ENCODE measurements around the gene PARP11.

- no peak for TF ChIP-seq POLR2A (IDR thresholded peaks at IDR 0.05)
- TF ChIP-seq, protein P1, sequence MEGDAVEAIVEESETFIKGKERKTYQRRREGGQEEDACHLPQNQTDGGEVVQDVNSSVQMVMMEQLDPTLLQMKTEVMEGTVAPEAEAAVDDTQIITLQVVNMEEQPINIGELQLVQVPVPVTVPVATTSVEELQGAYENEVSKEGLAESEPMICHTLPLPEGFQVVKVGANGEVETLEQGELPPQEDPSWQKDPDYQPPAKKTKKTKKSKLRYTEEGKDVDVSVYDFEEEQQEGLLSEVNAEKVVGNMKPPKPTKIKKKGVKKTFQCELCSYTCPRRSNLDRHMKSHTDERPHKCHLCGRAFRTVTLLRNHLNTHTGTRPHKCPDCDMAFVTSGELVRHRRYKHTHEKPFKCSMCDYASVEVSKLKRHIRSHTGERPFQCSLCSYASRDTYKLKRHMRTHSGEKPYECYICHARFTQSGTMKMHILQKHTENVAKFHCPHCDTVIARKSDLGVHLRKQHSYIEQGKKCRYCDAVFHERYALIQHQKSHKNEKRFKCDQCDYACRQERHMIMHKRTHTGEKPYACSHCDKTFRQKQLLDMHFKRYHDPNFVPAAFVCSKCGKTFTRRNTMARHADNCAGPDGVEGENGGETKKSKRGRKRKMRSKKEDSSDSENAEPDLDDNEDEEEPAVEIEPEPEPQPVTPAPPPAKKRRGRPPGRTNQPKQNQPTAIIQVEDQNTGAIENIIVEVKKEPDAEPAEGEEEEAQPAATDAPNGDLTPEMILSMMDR (IDR thresholded peaks at IDR 0.05): no peak
These were observed 77.6 kb downstream of the PARP11 start for GRCh38 chr12:3795492-3796133.

Measured in gastroesophageal sphincter (tissue), 3 donors.